GM12878 (cell line): ENCODE data around the gene SLC6A11. TPM values are rescaled to one million over a fixed set of nuclear protein-coding genes. Genes with fewer than 3 reads are reported as not detected.

Experiments
- ATAC-seq: fragments of 200-7000 bp; cut with Tn5 transposase; 3 replicates; pipeline ENCODE4 v1.9.1; 2020; ENCODE audit warnings: mild to moderate bottlenecking, moderate library complexity
- BruUV-seq: library from RNA; stranded (reverse); fragments of 400-500 nt; replicated peaks from 2 replicates; lab custom pipeline; 2021; lab: Mats Ljungman, UMichigan
- CTCF ChIA-PET: fragments of 300-600 bp; sonication (Branson Sonifier 250); formaldehyde crosslinking; extraction: SDS; loops from one replicate; lab custom pipeline; 2021; ENCODE audit warnings: inconsistent platforms; lab: Yijun Ruan, JAX
- POLR2A ChIA-PET: fragments of 350-600 bp; formaldehyde crosslinking; extraction: SDS; loops from one replicate; lab custom pipeline; 2021; ENCODE audit warnings: inconsistent platforms; lab: Charles Lee
- RAD21 ChIA-PET: fragments of 300-600 bp; sonication (Branson Sonifier 250); formaldehyde crosslinking; loops from one replicate; lab custom pipeline; 2023; ENCODE audit warnings: antibody characterized with exemption; ENCODE audit not compliant: unreplicated experiment; lab: Charles Lee
- SMC1A ChIA-PET: fragments of 300-600 bp; sonication (Branson Sonifier 250); formaldehyde crosslinking; loops from one replicate; lab custom pipeline; 2023; ENCODE audit not compliant: unreplicated experiment, uncharacterized antibody; lab: Charles Lee
- DNase-seq: peaks from one replicate; pipeline ENCODE4 v3.0.0-alpha.2; 2011; ENCODE audit warnings: low read depth, low spot score
- FAIRE-seq: peaks from 3 replicates; lab custom pipeline; 2011; peaks lifted over from hg19 to GRCh38; lab: Jason Lieb, UNC
- H2AFZ ChIP-seq: 2 replicates; pipeline ENCODE4 v1.6.0; 2011; ENCODE audit warnings: low read depth, low read length, control low read depth; ENCODE audit not compliant: control insufficient read depth
- H3K27ac ChIP-seq: 2 replicates; pipeline ENCODE4 v1.5.1; 2011; ENCODE audit warnings: control low read depth; ENCODE audit not compliant: control insufficient read depth, insufficient read depth
- H3K27me3 ChIP-seq, 2 experiments: replicated peaks in 1 of 2; 2 replicates each; pipeline versions ENCODE4 v1.6.0 to v1.6.1; 2011; ENCODE audit warnings: low read length in 1 of 2; ENCODE audit not compliant: control insufficient read depth in 2 of 2, insufficient read depth in 2 of 2
- H3K36me3 ChIP-seq, 2 experiments: 2 replicates each; pipeline ENCODE4 v1.5.1; 2011; ENCODE audit warnings: low read length in 1 of 2; ENCODE audit not compliant: control insufficient read depth in 2 of 2, insufficient read depth in 2 of 2
- H3K4me1 ChIP-seq: 2 replicates; pipeline ENCODE4 v1.6.1; 2011; ENCODE audit warnings: mild to moderate bottlenecking, low read length, moderate library complexity, mixed read lengths; ENCODE audit not compliant: control insufficient read depth, insufficient read depth
- H3K4me2 ChIP-seq: 2 replicates; pipeline ENCODE4 v1.6.0; 2011; ENCODE audit warnings: control low read depth; ENCODE audit not compliant: control insufficient read depth, insufficient read depth
- H3K4me3 ChIP-seq: fragments of 200-600 bp; sonication (generic); 2 replicates; pipeline ENCODE4 v1.5.1; 2016
- H3K79me2 ChIP-seq: 2 replicates; pipeline ENCODE4 v1.6.0; 2011; ENCODE audit warnings: low read length; ENCODE audit not compliant: control insufficient read depth, insufficient read depth
- H3K9ac ChIP-seq: 2 replicates; pipeline ENCODE4 v1.8.0; 2011; ENCODE audit warnings: low read length, control low read depth, mixed read lengths; ENCODE audit not compliant: control insufficient read depth, insufficient read depth
- H3K9me3 ChIP-seq: replicated peaks from 3 replicates; pipeline ENCODE4 v1.5.1; 2011; ENCODE audit warnings: mild to moderate bottlenecking, low read length; ENCODE audit not compliant: control insufficient read depth, insufficient read depth
- H4K20me1 ChIP-seq: 2 replicates; pipeline ENCODE4 v1.6.0; 2011; ENCODE audit not compliant: control insufficient read depth, insufficient read depth
- CBX5 ChIP-seq: sonication (generic); IDR thresholded peaks from 2 replicates; pipeline ENCODE4 v1.6.1; 2016; ENCODE audit warnings: low read depth, moderate library complexity, mild to moderate bottlenecking, inconsistent platforms
- GABPA ChIP-seq: IDR thresholded peaks from 2 replicates; pipeline ENCODE4 v1.6.1; 2014; ENCODE audit warnings: antibody characterized with exemption, low read depth, mild to moderate bottlenecking, inconsistent platforms
- GATAD2B ChIP-seq: fragments of 450-650 bp; conservative IDR thresholded peaks from 2 replicates; pipeline ENCODE4 v1.6.1; 2017; ENCODE audit warnings: low read depth, mild to moderate bottlenecking, moderate library complexity
- NBN ChIP-seq: fragments of 450-650 bp; IDR thresholded peaks from 2 replicates; pipeline ENCODE4 v1.6.1; 2016
- NFXL1 ChIP-seq: fragments of 450-650 bp; IDR thresholded peaks from 2 replicates; pipeline ENCODE4 v1.6.1; 2017; ENCODE audit warnings: antibody characterized with exemption, mild to moderate bottlenecking, borderline replicate concordance
- NKRF ChIP-seq: fragments of 450-650 bp; conservative IDR thresholded peaks from 2 replicates; pipeline ENCODE4 v1.6.1; 2017; ENCODE audit warnings: mild to moderate bottlenecking, moderate library complexity
- NRF1 ChIP-seq: conservative IDR thresholded peaks from 2 replicates; pipeline ENCODE4 v1.6.1; 2011; ENCODE audit warnings: mild to moderate bottlenecking, low read depth, low read length, improper control_type of control experiment
- PML ChIP-seq: IDR thresholded peaks from 2 replicates; pipeline ENCODE4 v1.6.1; 2012; ENCODE audit warnings: low read length, inconsistent platforms
- RAD21 ChIP-seq: IDR thresholded peaks from 2 replicates; pipeline ENCODE4 v1.6.1; 2011; ENCODE audit warnings: mild to moderate bottlenecking, low read depth, low read length, moderate library complexity; ENCODE audit not compliant: insufficient read depth
- SMAD1 ChIP-seq: fragments of 450-650 bp; IDR thresholded peaks from 2 replicates; pipeline ENCODE4 v1.6.1; 2018; ENCODE audit warnings: mild to moderate bottlenecking, low read depth; ENCODE audit not compliant: partially characterized antibody
- SMAD5 ChIP-seq: IDR thresholded peaks from 2 replicates; pipeline ENCODE4 v1.6.1; 2016; ENCODE audit warnings: antibody characterized with exemption, low read depth
- SUZ12 ChIP-seq: fragments of 200-600 bp; sonication (generic); IDR thresholded peaks from one replicate; pipeline ENCODE4 v1.6.1; 2018; ENCODE audit warnings: antibody characterized with exemption, mild to moderate bottlenecking; ENCODE audit not compliant: unreplicated experiment
- YBX1 ChIP-seq: fragments of 450-650 bp; IDR thresholded peaks from 2 replicates; pipeline ENCODE4 v1.6.1; 2016; ENCODE audit warnings: antibody characterized with exemption
- ZZZ3 ChIP-seq: IDR thresholded peaks from 2 replicates; pipeline ENCODE4 v1.6.1; 2011; ENCODE audit warnings: low read depth; ENCODE audit not compliant: control insufficient read depth, insufficient read length
- WGBS: methylation state at CpG from one replicate; pipeline ENCODE4 v1.1.6; 2016; ENCODE audit warnings: low lambda C conversion rate; ENCODE audit not compliant: insufficient replicate concordance, insufficient coverage; ENCODE audit errors: missing lambda C conversion rate; 5-methylcytosine and 5-hydroxymethylcytosine counted together
- in situ Hi-C: fragments of 300-500 bp; cut with MboI; formaldehyde crosslinking; loops from 9 replicates; pipeline ENCODE4 v1.14.3; 2018; ENCODE audit warnings: mixed read lengths
- intact Hi-C: fragments of 100-400 bp; cut with micrococcal nuclease; formaldehyde crosslinking; loops from one replicate; pipeline ENCODE4 v1.14.2; 2022; ENCODE audit not compliant: unreplicated experiment
- polyA plus RNA-seq, 11 experiments: library from polyadenylated mRNA; depleted of rRNA in 4 of 11; unstranded in 6 of 11; stranded (reverse) in 5 of 11; fragments of >200 nt; fragmentation: Nextera tagmentation in 4 of 11; fragmentation: Illumina TruSeq in 1 of 11; extraction: Ambion mirVana in 4 of 11; extraction: Trizol in 1 of 11; gene quantifications; 1 replicate in 1 of 11; 2 replicates in 10 of 11; pipeline versions ENCODE4 v1.2.1 to v1.2.3, GENCODE V29; 2011 to 2016; ENCODE audit warnings: inconsistent platforms in 2 of 11, missing spikeins in 2 of 11, low read depth in 1 of 11
- total RNA-seq, 4 experiments: library from RNA; depleted of rRNA in 3 of 4; stranded (reverse); fragments of >200 nt in 3 of 4; fragmentation: Illumina TruSeq in 1 of 4; extraction: Trizol in 1 of 4; gene quantifications; 2 replicates each; pipeline versions ENCODE4 v1.2.1 to v1.2.3, GENCODE V29; 2013 to 2021

SLC6A11 gene
- total and polyA plus RNA-seq, 10 of the 15 experiments (the other 5 are each of a cell fraction or from before 2014, with no cell fraction given), result not detected

DNA sequence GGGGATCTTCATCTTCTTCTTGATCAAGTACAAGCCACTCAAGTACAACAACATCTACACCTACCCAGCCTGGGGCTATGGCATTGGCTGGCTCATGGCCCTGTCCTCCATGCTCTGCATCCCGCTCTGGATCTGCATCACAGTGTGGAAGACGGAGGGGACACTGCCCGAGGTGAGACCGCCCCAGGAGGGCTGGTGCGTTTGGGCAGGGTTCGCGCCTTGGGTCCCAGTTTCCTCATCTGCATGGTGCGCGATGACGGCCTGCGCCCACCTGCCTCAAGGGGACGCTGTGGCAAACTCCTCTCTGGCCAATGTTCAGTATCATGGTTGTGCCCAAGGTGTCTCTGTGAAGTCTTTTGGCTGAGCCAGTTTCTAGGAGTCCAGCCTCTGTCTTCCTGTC, 119.0 kb downstream of the SLC6A11 start:
- Histone ChIP-seq H3K79me2 (no peaks in the 10 kb centered on the region), H3K36me3 (no peaks in the 10 kb centered on the region), H3K27ac (no peak overlapping the region), H3K4me3 (no peak overlapping the region), H4K20me1 (no peaks in the 10 kb centered on the region), H3K9ac (no peak overlapping the region), H3K27me3 (no peaks in the 10 kb centered on the region; a peak in 1 of 4 replicates), H3K9me3 (no peaks in the 10 kb centered on the region), H2AFZ (no peak overlapping the region), H3K4me1 (no peaks in the 10 kb centered on the region), H3K4me2 (no peak overlapping the region)
- WGBS, result 46% methylated on average over 11 of the region's 12 CpGs
- TF ChIP-seq SMAD1 (no peak), PML (no peak), NFXL1 (no peak), NKRF (no peak), RAD21 (no peak), YBX1 (no peak), NRF1 (no peak), SMAD5 (no peak), CBX5 (no peak), SUZ12 (no peak), ZZZ3 (no peak), GABPA (no peak), GATAD2B (no peak), NBN (no peak)
- FAIRE-seq (no peak), DNase-seq (no peak), ATAC-seq (no peak)
- ChIA-PET SMC1A (no interaction called here), CTCF (no interaction called here), RAD21 (no interaction called here), POLR2A (no interaction called here)
- no TSS peak for BruUV-seq
- intact Hi-C loops (no loop called here), in situ Hi-C loops (no loop called here)
